CD14-positive monocyte (primary cell): Measurements from ENCODE around the gene C12orf42. TPM values are rescaled to one million over a fixed set of nuclear protein-coding genes. Genes with fewer than 3 reads are reported as not detected.

Experiments
- DNase-seq, 3 donors: peaks; one replicate each; pipeline ENCODE4 v3.0.0-alpha.2; 2011 to 2022
- H2AFZ ChIP-seq: 2 replicates; pipeline ENCODE4 v1.6.0; 2012; ENCODE audit warnings: mild to moderate bottlenecking, low read depth, low read length, inconsistent platforms; ENCODE audit not compliant: insufficient read depth, poor library complexity, severe bottlenecking
- H3K27ac ChIP-seq, 2 donors: 1 replicate in 1 of 2; 2 replicates in 1 of 2; pipeline ENCODE4 v1.5.1; 2012 to 2013; ENCODE audit warnings: low read length in 2 of 2, control low read depth in 1 of 2, inconsistent platforms in 1 of 2, low read depth in 1 of 2, mild to moderate bottlenecking in 1 of 2
- H3K27me3 ChIP-seq, 2 donors: one replicate each; pipeline versions ENCODE4 v1.6.0 to v1.6.1; 2011 to 2013; ENCODE audit warnings: low read length in 2 of 2; ENCODE audit not compliant: control insufficient read depth in 2 of 2, insufficient read depth in 2 of 2
- H3K36me3 ChIP-seq, 2 donors: replicated peaks in 1 of 2; 1 replicate in 1 of 2; 2 replicates in 1 of 2; pipeline versions ENCODE4 v1.5.1 to v1.6.1; 2012 to 2013; ENCODE audit warnings: low read length in 2 of 2, control low read depth in 1 of 2, inconsistent platforms in 1 of 2, mild to moderate bottlenecking in 1 of 2; ENCODE audit not compliant: insufficient read depth in 2 of 2, control insufficient read depth in 1 of 2
- H3K4me1 ChIP-seq, 2 donors: 1 replicate in 1 of 2; 2 replicates in 1 of 2; pipeline versions ENCODE4 v1.5.1 to v1.6.1; 2012 to 2013; ENCODE audit warnings: low read length in 2 of 2, control low read depth in 1 of 2, inconsistent platforms in 1 of 2, mild to moderate bottlenecking in 1 of 2, moderate library complexity in 1 of 2; ENCODE audit not compliant: insufficient read depth in 2 of 2, control insufficient read depth in 1 of 2
- H3K4me2 ChIP-seq: replicated peaks from 2 replicates; pipeline ENCODE3; 2012; ENCODE audit warnings: low read length, moderate library complexity, mild to moderate bottlenecking; ENCODE audit not compliant: poor library complexity, severe bottlenecking; ENCODE audit errors: extremely low read depth
- H3K4me3 ChIP-seq, 3 experiments: fragments of 200-600 bp in 1 of 3; sonication (generic) in 1 of 3; replicated peaks in 1 of 3; 1 replicate in 2 of 3; 2 replicates in 1 of 3; pipeline ENCODE4 v1.5.1; 2011 to 2013; ENCODE audit warnings: low read length in 3 of 3, mild to moderate bottlenecking in 3 of 3, control low read depth in 2 of 3, low read depth in 2 of 3, inconsistent platforms in 1 of 3, moderate library complexity in 1 of 3
- H3K79me2 ChIP-seq: 2 replicates; pipeline ENCODE4 v1.6.0; 2012; ENCODE audit warnings: mild to moderate bottlenecking, control low read depth, inconsistent platforms, low read length, moderate library complexity; ENCODE audit not compliant: insufficient read depth
- H3K9ac ChIP-seq: 2 replicates; pipeline ENCODE4 v1.6.0; 2017; ENCODE audit warnings: low read length, mild to moderate bottlenecking; ENCODE audit not compliant: insufficient read depth, poor library complexity, severe bottlenecking
- H3K9me3 ChIP-seq, 2 donors: replicated peaks in 1 of 2; 1 replicate in 1 of 2; 2 replicates in 1 of 2; pipeline versions ENCODE4 v1.5.1 to v1.6.1; 2012 to 2013; ENCODE audit warnings: low read length in 2 of 2, control low read depth in 1 of 2; ENCODE audit not compliant: control insufficient read depth in 1 of 2, insufficient read depth in 1 of 2
- H4K20me1 ChIP-seq: 2 replicates; pipeline ENCODE4 v1.6.0; 2012; ENCODE audit warnings: mild to moderate bottlenecking, low read length, control low read depth, moderate library complexity; ENCODE audit not compliant: insufficient read depth
- H3K27ac Mint-ChIP-seq, 7 donors: one replicate each; pipeline ENCODE4 v1.8.0; 2020; ENCODE audit warnings: mild to moderate bottlenecking in 7 of 7, mixed read lengths in 7 of 7, moderate library complexity in 6 of 7, inconsistent platforms in 2 of 7
- H3K27me3 Mint-ChIP-seq, 3 donors: one replicate each; pipeline ENCODE4 v1.8.0; 2021 to 2022; ENCODE audit warnings: low read depth in 3 of 3, mild to moderate bottlenecking in 3 of 3, mixed read lengths in 3 of 3, moderate library complexity in 3 of 3, inconsistent platforms in 1 of 3
- H3K36me3 Mint-ChIP-seq, 2 donors: one replicate each; pipeline ENCODE4 v1.8.0; 2020; ENCODE audit warnings: mixed read lengths in 2 of 2, inconsistent platforms in 1 of 2, mild to moderate bottlenecking in 1 of 2
- H3K4me1 Mint-ChIP-seq: one replicate; pipeline ENCODE4 v1.8.0; 2020; ENCODE audit warnings: mild to moderate bottlenecking, mixed read lengths
- H3K4me3 Mint-ChIP-seq, 2 donors: one replicate each; pipeline ENCODE4 v1.8.0; 2020; ENCODE audit warnings: mild to moderate bottlenecking in 2 of 2, mixed read lengths in 2 of 2, moderate library complexity in 1 of 2
- H3K9me3 Mint-ChIP-seq, 7 donors: one replicate each; pipeline ENCODE4 v1.8.0; 2020 to 2022; ENCODE audit warnings: mixed read lengths in 7 of 7, mild to moderate bottlenecking in 6 of 7, moderate library complexity in 6 of 7, inconsistent platforms in 2 of 7
- CTCF ChIP-seq: fragments of 200-600 bp; IDR thresholded peaks from one replicate; pipeline ENCODE4 v1.8.0; 2022; ENCODE audit warnings: antibody characterized with exemption, mild to moderate bottlenecking
- WGBS: methylation state at CpG from one replicate; pipeline ENCODE4 v1.1.5; 2013; ENCODE audit warnings: missing lambda C conversion rate; ENCODE audit not compliant: insufficient coverage; 5-methylcytosine and 5-hydroxymethylcytosine counted together
- intact Hi-C, 2 donors: fragments of 100-400 bp; cut with micrococcal nuclease; formaldehyde crosslinking; loops; one replicate each; pipeline versions ENCODE4 v1.15.0 to v1.15.1; 2023
- polyA plus RNA-seq, 3 donors: library from polyadenylated mRNA; depleted of rRNA in 1 of 3; unstranded in 2 of 3; stranded (reverse) in 1 of 3; fragments of 300-500 nt in 2 of 3; fragments of >200 nt in 1 of 3; fragmentation: Illumina TruSeq in 2 of 3; gene quantifications; 1 replicate in 2 of 3; 2 replicates in 1 of 3; pipeline ENCODE4 v1.2.3, GENCODE V29; 2012 to 2021

Gene C12orf42
- polyA plus RNA-seq, 3 donors, result not detected

- Histone ChIP-seq H3K9me3 (no peaks in the 10 kb centered on the region), H4K20me1 (no peaks in the 10 kb centered on the region), H3K79me2 (no peaks in the 10 kb centered on the region), H3K4me2 (no peak overlapping the region), H3K36me3 (no peaks in the 10 kb centered on the region), H3K27me3 (no peaks in the 10 kb centered on the region), H3K4me3 (no peak overlapping the region), H3K4me1 (no peaks in the 10 kb centered on the region), H2AFZ (no peak overlapping the region), H3K9ac (no peak overlapping the region), H3K27ac (no peak overlapping the region)
- no peak for TF ChIP-seq CTCF
- Mint-ChIP-seq H3K4me3 (no peak overlapping the region), H3K4me1 (no peaks in the 10 kb centered on the region), H3K36me3 (no peaks in the 10 kb centered on the region), H3K9me3 (no peaks in the 10 kb centered on the region), H3K27me3 (peaks cover 0 to 4% (median 0%) of the 10 kb centered on the region in 3 donors), H3K27ac (no peak overlapping the region)
- 89% methylated on average over 8 of the region's 9 CpGs for WGBS
- intact Hi-C loops, result no loop called here
- DNase-seq, result no peak
Observed at GRCh38 chr12:103505371-103506236, 9.8 kb upstream of the C12orf42 start.

GRCh38 chr12:103504606-103505005, 8.8 kb upstream of the C12orf42 start:
- WGBS, result 95% methylated on average over 7 of the region's 7 CpGs
- H3K4me2 ChIP-seq, result no peak overlapping the region
- no peaks in the 10 kb centered on the region for H4K20me1 ChIP-seq
- no peaks in the 10 kb centered on the region for H3K27me3 ChIP-seq
- H3K27ac Mint-ChIP-seq, result no peak overlapping the region
- no peak overlapping the region for H2AFZ ChIP-seq
- H3K9me3 Mint-ChIP-seq, result no peaks in the 10 kb centered on the region
- H3K36me3 Mint-ChIP-seq, result no peaks in the 10 kb centered on the region
- no peaks in the 10 kb centered on the region for H3K79me2 ChIP-seq
- no peak for DNase-seq
- no peak overlapping the region for H3K4me3 ChIP-seq
- H3K4me1 ChIP-seq, result no peaks in the 10 kb centered on the region
- no peaks in the 10 kb centered on the region for H3K9me3 ChIP-seq
- intact Hi-C loops, result no loop called here
- H3K27me3 Mint-ChIP-seq, result peaks cover 0 to 4% (median 1%) of the 10 kb centered on the region in 3 donors
- H3K4me1 Mint-ChIP-seq, result no peaks in the 10 kb centered on the region
- peak overlapping the region in 1 of 2 donors; percentile 41 for H3K4me3 Mint-ChIP-seq
- no peak for TF ChIP-seq CTCF
- H3K36me3 ChIP-seq, result no peaks in the 10 kb centered on the region
- no peak overlapping the region for H3K9ac ChIP-seq
- no peak overlapping the region for H3K27ac ChIP-seq
